ENCODE results near the gene MAP4K4.

The MAP4K4 gene

GRCh38 chr2:101818531-101819451, 121.3 kb downstream of the MAP4K4 start:
- peak; percentile 26 for DNase-seq

GRCh38 chr2:101820519-101820918, 123.0 kb downstream of the MAP4K4 start:
- DNase-seq, result no peak

GRCh38 chr2:101821059-101821805, 123.7 kb downstream of the MAP4K4 start:
- DNase-seq, result no peak

- DNase-seq, result no peak
These were observed 124.4 kb downstream of the MAP4K4 start for GRCh38 chr2:101821828-101822458.

- peak; percentile 78 for DNase-seq
These were observed 125.9 kb downstream of the MAP4K4 start for GRCh38 chr2:101823347-101823791.

GRCh38 chr2:101823859-101824258, 126.4 kb downstream of the MAP4K4 start:
- DNase-seq, result no peak

- no peak for DNase-seq
These were observed 129.2 kb downstream of the MAP4K4 start for GRCh38 chr2:101826716-101827115.

GRCh38 chr2:101827246-101827645, 129.7 kb downstream of the MAP4K4 start:
- DNase-seq, result no peak

GRCh38 chr2:101828257-101828656, 130.8 kb downstream of the MAP4K4 start:
- DNase-seq, result peak; percentile 37

- no peak for DNase-seq
These were observed 131.3 kb downstream of the MAP4K4 start for GRCh38 chr2:101828673-101829334.

- DNase-seq, result no peak
These were observed 131.9 kb downstream of the MAP4K4 start for GRCh38 chr2:101829429-101829828.

- no peak for DNase-seq
These were observed 132.6 kb downstream of the MAP4K4 start for GRCh38 chr2:101830146-101830545.

GRCh38 chr2:101830555-101830954, 133.0 kb downstream of the MAP4K4 start:
- peak; percentile 68 for DNase-seq

- DNase-seq, result peak; percentile 71
These were observed 133.9 kb downstream of the MAP4K4 start for GRCh38 chr2:101831351-101831865.

- no peak for DNase-seq
These were observed 134.6 kb downstream of the MAP4K4 start for GRCh38 chr2:101832114-101832513.

GRCh38 chr2:101833890-101834523, 136.5 kb downstream of the MAP4K4 start:
- no peak for DNase-seq

GRCh38 chr2:101837354-101837753, 139.8 kb downstream of the MAP4K4 start:
- DNase-seq, result no peak

GRCh38 chr2:101841679-101842327, 144.3 kb downstream of the MAP4K4 start:
- no peak for DNase-seq

- no peak for DNase-seq
These were observed 145.0 kb downstream of the MAP4K4 start for GRCh38 chr2:101842471-101842870.

- DNase-seq, result no peak
These were observed 145.5 kb downstream of the MAP4K4 start for GRCh38 chr2:101843048-101843447.

- no peak for DNase-seq
These were observed 146.0 kb downstream of the MAP4K4 start for GRCh38 chr2:101843471-101843870.

Measured in activated CD4-positive, alpha-beta T cell treated with anti-CD3 and anti-CD28 coated beads, Interleukin-2, amount 50 U/mL, for 16 hours (primary cell).